NB4 (cell line): Measurements from ENCODE around the gene CCDC191.

ENCODE experiments used
- MYC ChIP-seq: IDR thresholded peaks from 2 replicates; pipeline ENCODE4 v1.6.1; 2011; ENCODE audit warnings: low read depth, low read length
- POLR2A ChIP-seq: IDR thresholded peaks from 2 replicates; pipeline ENCODE4 v1.6.1; 2011; ENCODE audit warnings: mild to moderate bottlenecking; ENCODE audit not compliant: insufficient read length; ENCODE audit errors: extremely low read depth
- TF ChIP-seq, protein P1 (sequence below): IDR thresholded peaks from one replicate; pipeline ENCODE4 v1.5.1; 2012; ENCODE audit warnings: low read depth, low read length

DNA sequence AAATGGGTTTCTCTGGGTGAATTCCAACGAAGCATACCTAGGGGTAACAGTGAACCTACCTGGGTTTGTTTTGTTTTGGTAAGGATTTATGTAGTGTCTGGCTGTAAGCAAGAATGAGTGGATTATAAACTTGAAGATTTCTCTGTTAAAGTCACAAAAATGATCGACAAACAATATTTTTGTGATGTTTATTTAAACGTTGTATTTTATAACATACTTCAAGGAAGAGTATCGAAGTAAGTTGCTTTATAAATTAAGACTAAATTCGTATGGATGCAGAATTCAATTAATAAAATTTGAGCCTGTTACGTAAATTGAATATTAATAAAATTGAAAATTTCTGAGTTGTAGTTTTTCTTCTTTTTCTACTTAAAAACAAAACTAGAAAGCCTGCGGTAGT, 109.5 kb downstream of the CCDC191 start:
- TF ChIP-seq, protein P1, sequence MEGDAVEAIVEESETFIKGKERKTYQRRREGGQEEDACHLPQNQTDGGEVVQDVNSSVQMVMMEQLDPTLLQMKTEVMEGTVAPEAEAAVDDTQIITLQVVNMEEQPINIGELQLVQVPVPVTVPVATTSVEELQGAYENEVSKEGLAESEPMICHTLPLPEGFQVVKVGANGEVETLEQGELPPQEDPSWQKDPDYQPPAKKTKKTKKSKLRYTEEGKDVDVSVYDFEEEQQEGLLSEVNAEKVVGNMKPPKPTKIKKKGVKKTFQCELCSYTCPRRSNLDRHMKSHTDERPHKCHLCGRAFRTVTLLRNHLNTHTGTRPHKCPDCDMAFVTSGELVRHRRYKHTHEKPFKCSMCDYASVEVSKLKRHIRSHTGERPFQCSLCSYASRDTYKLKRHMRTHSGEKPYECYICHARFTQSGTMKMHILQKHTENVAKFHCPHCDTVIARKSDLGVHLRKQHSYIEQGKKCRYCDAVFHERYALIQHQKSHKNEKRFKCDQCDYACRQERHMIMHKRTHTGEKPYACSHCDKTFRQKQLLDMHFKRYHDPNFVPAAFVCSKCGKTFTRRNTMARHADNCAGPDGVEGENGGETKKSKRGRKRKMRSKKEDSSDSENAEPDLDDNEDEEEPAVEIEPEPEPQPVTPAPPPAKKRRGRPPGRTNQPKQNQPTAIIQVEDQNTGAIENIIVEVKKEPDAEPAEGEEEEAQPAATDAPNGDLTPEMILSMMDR: no peak
- no peak for TF ChIP-seq POLR2A
- no peak for TF ChIP-seq MYC
